ENCODE results near the gene NEK7. TPM values are rescaled to one million over a fixed set of nuclear protein-coding genes. Genes with fewer than 3 reads are reported as not detected.

The NEK7 gene
- total RNA-seq, 3 donors from 2014 or later: 62.3 to 72.1 (median 62.9) TPM

DNA sequence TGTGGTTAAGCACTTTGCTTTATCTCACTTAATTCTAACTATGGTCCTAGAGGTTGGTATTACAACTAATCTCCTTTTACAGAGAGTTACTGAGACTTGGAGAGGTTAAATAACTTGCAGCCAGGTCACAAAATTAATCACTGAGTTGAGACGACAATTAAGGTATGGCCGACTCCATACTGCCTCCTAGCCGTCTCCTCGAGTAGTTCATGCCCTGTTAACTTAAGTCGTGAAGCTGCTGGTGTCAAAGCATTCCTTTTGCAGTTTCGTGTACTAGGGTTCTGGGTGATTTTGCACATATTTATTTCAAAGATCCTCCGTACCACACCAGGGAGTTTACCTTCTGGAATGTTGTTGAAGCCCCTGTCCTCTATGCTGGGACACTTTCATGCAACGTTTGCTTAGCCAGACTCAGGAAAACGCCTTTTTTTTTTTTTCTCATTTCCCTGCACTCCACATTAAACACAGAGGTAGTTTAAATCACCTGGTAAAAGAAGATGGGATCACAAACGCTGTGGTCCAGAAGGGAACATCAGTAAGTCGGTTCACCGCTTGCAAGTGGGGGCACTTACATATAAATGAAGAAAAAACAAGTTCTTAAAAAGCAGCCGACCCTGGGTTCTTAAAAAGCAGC lies 570 bp upstream of the NEK7 start:
- peaks cover 24% of the 10 kb centered on the region for H3K4me1 Mint-ChIP-seq (ENCODE audit: low read depth)
- H3K27me3 Mint-ChIP-seq (ENCODE audit: low read depth): no peaks in the 10 kb centered on the region
- peak in 1 of 2 donors; percentile 12 for ATAC-seq
- peak overlapping the region; percentile 86 for H3K4me3 Mint-ChIP-seq
- H3K36me3 Mint-ChIP-seq (ENCODE audit: insufficient read depth): no peaks in the 10 kb centered on the region
- H3K9me3 Mint-ChIP-seq: no peaks in the 10 kb centered on the region
- DNase-seq: peak; percentile 63

DNA sequence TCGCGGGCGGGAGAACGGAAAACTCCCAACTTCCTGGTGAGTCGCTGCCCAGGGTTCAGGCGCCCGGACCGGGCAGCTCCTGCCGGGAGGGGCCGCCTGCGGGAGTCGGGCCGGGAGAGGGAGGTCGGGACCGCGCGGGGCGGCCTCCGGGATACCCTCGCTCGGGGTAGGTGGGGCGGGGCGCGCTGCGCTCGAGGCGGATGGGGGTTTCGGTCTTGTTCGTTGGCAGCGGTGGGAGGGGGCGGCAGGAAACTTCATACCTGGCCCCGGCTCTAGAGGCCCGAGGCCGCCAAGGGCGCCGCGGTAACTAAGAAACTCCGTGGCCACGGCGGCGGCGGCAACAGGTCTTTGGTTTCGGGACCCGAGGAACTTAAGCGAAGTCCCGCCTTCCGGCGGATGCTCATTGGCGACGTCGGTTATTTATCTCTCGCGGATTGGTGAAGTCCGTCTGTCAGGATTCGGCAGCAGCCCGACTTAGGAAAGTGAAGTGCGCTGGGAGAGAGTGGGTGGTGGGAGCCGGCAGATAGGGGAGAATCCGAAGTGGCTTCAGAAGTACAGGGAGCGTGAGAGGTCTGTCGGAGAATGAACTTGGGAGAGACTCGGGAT lies 546 bp downstream of the NEK7 start:
- Mint-ChIP-seq H3K9me3 (no peaks in the 10 kb centered on the region), H3K27me3 (ENCODE audit: low read depth) (no peaks in the 10 kb centered on the region), H3K4me1 (ENCODE audit: low read depth) (peaks cover 35% of the 10 kb centered on the region), H3K36me3 (ENCODE audit: insufficient read depth) (peaks cover 2% of the 10 kb centered on the region), H3K4me3 (peak overlapping the region; percentile 97)
- ATAC-seq (peak; percentile 57 to 67), DNase-seq (peak; percentile 68)

DNA sequence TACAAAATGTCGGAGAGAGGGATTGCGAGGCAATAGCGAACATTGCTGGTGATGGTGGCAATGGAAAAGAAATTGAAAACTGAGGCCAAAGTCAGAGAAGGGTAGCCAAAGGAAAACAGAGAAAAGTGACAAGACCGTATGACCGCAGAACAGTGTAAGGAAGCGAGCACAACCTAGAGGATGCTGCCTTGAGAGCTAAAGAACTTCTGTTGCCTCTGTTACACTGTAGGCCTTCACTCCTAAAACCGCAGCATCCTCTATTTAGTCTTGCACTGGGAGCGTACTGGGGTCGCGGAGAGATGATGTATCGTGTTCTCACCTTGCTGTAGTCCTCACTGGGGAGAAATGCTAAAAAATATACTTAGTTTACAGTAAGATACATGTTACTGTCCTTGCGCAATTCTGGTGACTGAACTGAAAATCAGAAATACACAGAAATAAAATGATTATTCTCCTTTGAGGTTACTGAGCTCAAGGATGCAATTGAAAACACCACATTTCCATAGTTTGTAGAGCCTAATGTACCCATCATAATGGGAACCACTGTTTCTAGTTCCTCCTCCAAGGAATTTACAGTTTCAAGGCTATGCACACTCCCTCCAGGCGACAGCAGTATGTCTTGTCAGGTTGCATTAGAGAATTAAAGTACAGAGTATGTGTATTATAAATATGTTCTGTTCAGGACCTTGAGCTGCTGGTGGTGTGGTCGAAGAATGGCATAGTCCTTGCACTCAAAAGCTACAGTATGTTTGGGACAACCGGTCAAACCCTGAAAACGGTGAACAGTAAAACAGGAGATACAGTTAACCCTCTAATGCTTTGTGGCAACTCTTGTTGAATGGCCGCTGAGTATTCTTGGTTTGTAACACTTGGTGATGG lies 1.3 kb downstream of the NEK7 start:
- no peak for DNase-seq
- H3K36me3 Mint-ChIP-seq (ENCODE audit: insufficient read depth): peaks cover 2% of the 10 kb centered on the region
- H3K27me3 Mint-ChIP-seq (ENCODE audit: low read depth): no peaks in the 10 kb centered on the region
- no peak for ATAC-seq
- H3K4me3 Mint-ChIP-seq: peak overlapping the region; percentile 97
- no peaks in the 10 kb centered on the region for H3K9me3 Mint-ChIP-seq
- H3K4me1 Mint-ChIP-seq (ENCODE audit: low read depth): peaks cover 42% of the 10 kb centered on the region

DNA sequence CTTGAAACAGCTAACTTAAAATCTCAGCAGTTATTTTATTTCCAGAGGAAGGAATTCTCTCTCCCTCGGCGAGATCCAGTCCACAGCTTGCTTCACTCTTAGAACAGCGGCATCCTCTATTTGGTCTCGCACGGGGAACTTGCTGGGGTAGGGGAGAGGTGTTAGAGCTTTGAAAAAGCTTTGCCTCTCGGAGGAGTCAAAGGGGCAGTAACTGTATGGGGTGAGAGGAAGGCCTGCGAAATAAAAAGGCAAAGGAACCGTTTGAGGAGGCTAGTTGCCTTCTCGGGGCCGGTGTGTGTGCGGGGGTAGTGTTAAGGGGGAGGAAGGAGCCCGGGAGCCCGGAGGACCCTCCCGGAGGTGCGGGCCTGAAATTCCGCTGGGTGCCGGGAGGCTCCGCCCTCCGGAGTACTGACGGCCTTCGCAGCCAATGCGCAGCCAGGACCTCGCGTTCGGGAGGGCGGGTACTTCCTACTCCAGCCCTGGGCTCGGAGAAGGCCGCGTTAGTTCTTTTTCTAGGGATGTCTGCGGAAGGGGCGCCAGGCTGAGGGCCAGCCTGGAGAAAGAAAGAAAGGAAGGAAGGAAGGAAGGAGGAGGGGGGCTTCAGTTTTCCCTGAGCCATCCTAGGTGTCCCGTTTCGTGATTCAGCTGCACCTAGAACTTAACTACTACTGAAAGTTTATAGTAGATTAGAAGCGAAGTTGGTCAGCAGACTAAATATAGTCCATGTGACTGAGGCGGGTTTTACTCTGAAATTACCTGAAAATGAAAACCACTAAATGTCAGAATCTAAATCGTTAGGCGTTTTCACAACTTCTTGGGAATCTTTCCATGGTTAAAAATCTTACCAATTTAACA lies 2.2 kb downstream of the NEK7 start:
- Mint-ChIP-seq H3K9me3 (no peaks in the 10 kb centered on the region), H3K27me3 (ENCODE audit: low read depth) (no peaks in the 10 kb centered on the region), H3K4me3 (peak overlapping the region; percentile 97), H3K36me3 (ENCODE audit: insufficient read depth) (peaks cover 2% of the 10 kb centered on the region), H3K4me1 (ENCODE audit: low read depth) (peaks cover 44% of the 10 kb centered on the region)
- ATAC-seq (peak; percentile 77), DNase-seq (peak; percentile 78)

DNA sequence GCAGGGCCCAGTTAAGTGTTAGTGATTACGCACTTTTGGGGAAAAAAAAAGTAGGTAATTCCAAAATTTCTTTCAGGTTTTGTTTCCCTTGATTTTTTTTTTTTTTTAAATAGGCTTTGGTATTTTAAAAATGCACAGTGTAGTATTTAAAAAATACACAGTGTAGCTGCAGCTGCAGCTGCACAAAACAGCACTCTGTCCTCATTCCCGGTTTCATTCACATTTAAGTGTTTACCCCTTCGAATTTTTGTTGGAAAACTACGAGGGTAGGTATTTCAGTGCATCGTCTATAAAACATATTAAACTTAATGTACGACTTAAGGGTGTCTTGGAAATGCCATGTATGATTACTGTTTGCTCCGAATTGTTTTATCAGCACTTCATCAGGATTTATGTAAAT lies 3.4 kb downstream of the NEK7 start:
- H3K4me1 Mint-ChIP-seq (ENCODE audit: low read depth): peaks cover 55% of the 10 kb centered on the region
- ATAC-seq (no peak), DNase-seq (no peak)
- peaks cover 4% of the 10 kb centered on the region for H3K36me3 Mint-ChIP-seq (ENCODE audit: insufficient read depth)
- peak overlapping the region; percentile 32 for H3K4me3 Mint-ChIP-seq
- no peaks in the 10 kb centered on the region for H3K27me3 Mint-ChIP-seq (ENCODE audit: low read depth)
- no peaks in the 10 kb centered on the region for H3K9me3 Mint-ChIP-seq

DNA sequence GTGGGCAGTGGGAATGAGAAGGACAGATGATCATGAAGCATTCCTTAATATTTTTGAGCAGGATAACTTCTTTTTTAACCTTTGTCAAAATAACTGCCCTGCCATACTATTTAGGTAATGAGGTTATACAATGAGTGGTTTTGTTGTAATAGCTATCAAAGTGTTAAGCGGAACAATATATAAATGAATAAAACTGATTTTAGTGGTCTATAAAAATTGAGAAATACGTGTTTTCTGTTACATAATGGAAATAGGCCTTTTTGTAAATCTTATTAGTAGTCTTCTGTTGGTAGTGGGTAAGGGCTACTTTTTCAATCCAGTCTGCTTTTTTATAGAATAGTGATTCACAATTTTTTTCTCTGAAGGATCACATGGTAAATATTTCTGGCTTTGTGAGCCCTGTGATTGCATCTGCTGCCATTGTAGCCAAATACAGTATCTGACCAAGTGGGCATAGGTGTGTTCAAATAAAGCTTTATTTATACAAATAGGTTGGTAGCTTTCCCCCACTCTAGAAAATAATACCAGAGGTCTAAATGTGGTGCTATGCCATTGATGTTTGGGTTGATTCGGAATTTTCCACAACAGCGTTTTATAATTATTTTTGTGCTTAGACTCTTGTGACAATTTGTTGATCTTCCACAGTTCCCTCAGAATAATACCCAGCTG lies 4.3 kb downstream of the NEK7 start:
- DNase-seq (no peak), ATAC-seq (no peak)
- Mint-ChIP-seq H3K27me3 (ENCODE audit: low read depth) (no peaks in the 10 kb centered on the region), H3K9me3 (no peaks in the 10 kb centered on the region), H3K4me3 (peak overlapping the region; percentile 64), H3K4me1 (ENCODE audit: low read depth) (peaks cover 61% of the 10 kb centered on the region), H3K36me3 (ENCODE audit: insufficient read depth) (peaks cover 5% of the 10 kb centered on the region)

DNA sequence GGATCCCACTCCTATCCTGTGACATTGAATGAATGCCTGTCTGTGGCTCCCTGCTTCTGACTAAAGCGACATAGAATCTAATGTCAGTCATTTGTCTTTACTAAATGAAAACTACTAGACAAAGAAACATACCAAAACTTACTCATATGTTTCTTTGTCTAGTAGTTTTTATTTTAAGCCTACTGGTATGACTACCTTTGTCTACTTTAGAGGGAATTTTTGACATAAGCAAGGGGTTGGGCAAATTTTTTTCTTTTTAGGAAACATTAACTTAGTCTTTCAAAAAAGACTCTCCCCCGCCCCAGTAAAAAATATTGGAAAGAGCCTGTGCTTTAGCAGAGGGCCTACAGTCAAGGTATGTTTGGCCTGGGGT lies 4.9 kb downstream of the NEK7 start:
- Mint-ChIP-seq H3K4me1 (ENCODE audit: low read depth) (peaks cover 67% of the 10 kb centered on the region), H3K27me3 (ENCODE audit: low read depth) (no peaks in the 10 kb centered on the region), H3K9me3 (no peaks in the 10 kb centered on the region), H3K4me3 (peak overlapping the region; percentile 64), H3K36me3 (ENCODE audit: insufficient read depth) (peaks cover 5% of the 10 kb centered on the region)
- ATAC-seq (peak in 1 of 2 donors; percentile 0), DNase-seq (no peak)

DNA sequence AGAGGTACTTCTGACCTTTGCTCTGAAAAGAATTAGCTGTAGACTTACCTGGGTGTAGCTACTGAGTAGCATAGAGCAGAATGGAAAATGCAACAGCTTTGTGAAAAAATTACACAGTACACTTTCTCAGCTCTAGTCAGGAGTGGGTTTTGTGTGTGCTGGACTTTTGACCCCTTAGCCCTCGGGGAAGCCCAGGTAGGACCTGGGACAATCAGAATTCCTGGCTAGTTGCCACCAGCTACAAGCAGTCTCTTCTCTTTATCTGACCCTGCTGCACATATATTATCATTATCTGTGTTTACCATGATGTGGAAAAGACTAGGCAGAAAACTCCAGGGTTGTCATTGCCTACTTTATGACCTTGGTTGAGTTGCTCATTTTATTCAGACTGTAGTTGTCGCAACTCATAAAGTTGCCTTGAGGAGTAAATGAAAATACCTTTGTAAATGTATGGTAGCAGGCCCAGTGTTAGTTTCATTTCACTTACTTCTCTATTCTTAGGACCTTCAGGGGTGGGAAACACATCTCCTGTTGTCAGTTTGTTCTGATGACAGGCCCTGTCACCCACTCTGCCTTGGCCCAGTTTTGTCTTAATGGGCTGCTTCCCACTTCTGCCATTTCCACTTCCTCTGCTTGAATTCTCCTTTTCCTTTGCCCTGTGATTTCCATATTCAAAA lies 5.4 kb downstream of the NEK7 start:
- Mint-ChIP-seq H3K9me3 (no peaks in the 10 kb centered on the region), H3K36me3 (ENCODE audit: insufficient read depth) (peaks cover 5% of the 10 kb centered on the region), H3K4me1 (ENCODE audit: low read depth) (peaks cover 72% of the 10 kb centered on the region), H3K27me3 (ENCODE audit: low read depth) (no peaks in the 10 kb centered on the region), H3K4me3 (peak overlapping the region; percentile 57)
- ATAC-seq: no peak
- no peak for DNase-seq

DNA sequence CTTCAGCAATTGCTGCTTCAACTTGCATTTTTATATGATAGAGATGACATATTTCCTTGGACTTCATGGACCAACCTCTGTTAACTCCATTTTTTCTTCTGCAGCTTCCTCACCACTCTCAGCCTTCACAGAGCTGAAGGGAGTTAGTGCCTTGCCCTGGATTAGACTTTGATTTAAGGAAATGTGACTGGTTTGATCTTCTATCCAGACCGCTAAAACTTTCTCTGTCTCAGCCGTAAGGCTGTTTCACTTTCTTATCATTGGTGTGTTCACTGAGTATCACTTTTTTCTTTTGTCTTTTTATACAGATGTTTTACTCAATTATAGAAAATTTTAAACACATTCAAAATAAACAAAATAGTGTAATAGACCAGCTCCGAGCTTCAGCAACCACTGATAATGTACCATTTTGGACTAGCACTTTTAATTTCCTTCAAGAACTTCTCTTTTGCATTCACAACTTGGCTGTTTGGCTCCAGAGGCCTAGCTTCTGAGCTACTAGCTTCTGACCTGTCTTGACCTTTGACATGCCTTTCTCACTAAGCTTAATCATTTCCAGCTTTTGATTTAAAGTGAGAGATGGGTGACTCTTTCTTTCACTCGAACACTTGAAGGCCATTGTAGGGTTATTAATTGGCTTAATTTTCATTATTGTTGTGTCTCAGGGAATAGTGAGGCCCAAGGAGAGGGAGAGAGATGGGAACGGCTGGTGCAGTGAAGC lies 9.3 kb downstream of the NEK7 start:
- H3K4me1 Mint-ChIP-seq (ENCODE audit: low read depth): peaks cover 88% of the 10 kb centered on the region

DNA sequence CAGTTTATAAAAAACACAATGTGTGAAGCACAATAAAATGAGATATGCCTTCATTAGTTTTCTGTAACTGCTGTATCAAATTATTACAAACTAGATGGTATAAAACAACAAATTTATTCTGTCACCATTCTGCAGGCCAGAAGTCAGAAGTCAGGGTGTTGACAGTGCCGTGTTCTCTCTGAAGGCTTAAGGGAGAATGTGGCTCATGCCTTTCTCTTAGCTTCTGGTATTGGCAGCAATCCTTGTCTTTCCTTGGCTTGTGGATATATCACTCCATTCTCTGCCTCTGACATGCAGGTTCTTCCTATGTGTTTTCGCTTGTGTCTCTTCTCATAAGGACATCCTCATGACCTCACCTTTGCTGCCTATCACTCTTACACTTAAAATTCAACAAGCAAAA lies 10.1 kb downstream of the NEK7 start:
- ATAC-seq: no peak
- Mint-ChIP-seq H3K4me3 (peak overlapping the region; percentile 64), H3K36me3 (ENCODE audit: insufficient read depth) (peaks cover 8% of the 10 kb centered on the region), H3K27me3 (ENCODE audit: low read depth) (no peaks in the 10 kb centered on the region), H3K9me3 (no peaks in the 10 kb centered on the region), H3K4me1 (ENCODE audit: low read depth) (peaks cover 83% of the 10 kb centered on the region)
- DNase-seq: no peak

More for the DNA sequence above, 9.3 kb downstream of the NEK7 start:
- no peaks in the 10 kb centered on the region for H3K9me3 Mint-ChIP-seq
- no peak for DNase-seq
- H3K4me3 Mint-ChIP-seq: peak overlapping the region; percentile 60
- no peaks in the 10 kb centered on the region for H3K27me3 Mint-ChIP-seq (ENCODE audit: low read depth)
- peak; percentile 49 to 57 for ATAC-seq
- H3K36me3 Mint-ChIP-seq (ENCODE audit: insufficient read depth): peaks cover 8% of the 10 kb centered on the region

DNA sequence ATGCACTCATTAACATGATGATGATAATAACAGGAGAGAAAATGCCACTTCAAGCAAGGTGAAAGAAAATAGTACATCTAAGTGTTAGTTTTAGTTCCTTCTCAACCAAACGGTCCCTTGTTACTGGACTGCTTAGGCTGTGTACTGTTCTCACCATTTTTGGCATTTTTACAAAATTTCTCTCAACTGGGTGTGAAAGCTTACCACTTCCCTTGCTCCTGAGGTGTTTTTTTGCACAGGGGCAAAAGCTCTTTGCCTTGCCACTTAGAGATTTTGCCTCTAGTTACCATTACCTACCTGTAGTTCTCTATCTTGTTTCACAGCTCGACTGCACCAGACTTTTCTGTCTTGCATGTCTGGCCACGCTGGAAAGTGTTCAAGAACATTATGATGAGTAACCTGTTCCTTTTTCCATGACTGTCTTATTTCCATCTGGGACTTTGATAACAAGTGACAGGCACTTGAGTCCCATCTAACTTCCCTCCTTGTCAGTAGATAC lies 10.7 kb downstream of the NEK7 start:
- DNase-seq (peak; percentile 33), ATAC-seq (peak; percentile 58 to 64)
- Mint-ChIP-seq H3K9me3 (no peaks in the 10 kb centered on the region), H3K4me1 (ENCODE audit: low read depth) (peaks cover 83% of the 10 kb centered on the region), H3K4me3 (peak overlapping the region; percentile 64), H3K36me3 (ENCODE audit: insufficient read depth) (peaks cover 8% of the 10 kb centered on the region), H3K27me3 (ENCODE audit: low read depth) (no peaks in the 10 kb centered on the region)

DNA sequence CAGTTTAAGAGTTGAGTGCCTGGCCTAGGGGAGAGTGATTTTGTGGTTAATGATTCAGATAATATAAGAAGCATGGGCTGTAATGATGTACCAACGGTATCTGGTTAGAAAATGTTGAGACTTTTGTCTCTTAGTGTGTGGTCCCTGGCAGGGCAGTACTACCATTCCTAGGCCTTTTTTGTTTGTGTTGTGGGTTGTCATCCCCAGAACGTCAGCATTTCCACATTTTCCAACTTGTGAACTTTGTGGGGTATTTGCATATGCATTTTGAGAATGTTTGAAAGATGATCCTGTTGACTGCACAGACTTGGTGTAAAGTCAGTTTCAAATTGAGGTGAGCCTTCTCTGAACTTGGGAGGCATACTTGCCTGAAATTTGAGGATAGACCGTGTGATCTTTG lies 11.4 kb downstream of the NEK7 start:
- peaks cover 85% of the 10 kb centered on the region for H3K4me1 Mint-ChIP-seq (ENCODE audit: low read depth)
- DNase-seq: no peak
- ATAC-seq: no peak
- H3K36me3 Mint-ChIP-seq (ENCODE audit: insufficient read depth): peaks cover 8% of the 10 kb centered on the region
- H3K27me3 Mint-ChIP-seq (ENCODE audit: low read depth): no peaks in the 10 kb centered on the region
- H3K4me3 Mint-ChIP-seq: peak overlapping the region; percentile 64
- H3K9me3 Mint-ChIP-seq: no peaks in the 10 kb centered on the region
